Measurements from ENCODE around the gene VIPR1.

- TF ChIP-seq CTCF (IDR thresholded peaks at IDR 0.05), result no peak
- TF ChIP-seq POLR2A (IDR thresholded peaks at IDR 0.05), result no peak
Measured at GRCh38 chr3:42513121-42513520, 10.7 kb downstream of the VIPR1 start.

All from sigmoid colon (tissue), 3 donors.